ENCODE results near the gene PHACTR3.

- TF ChIP-seq CTCF (IDR thresholded peaks at IDR 0.05), result no peak
- no peak for TF ChIP-seq POLR2A (IDR thresholded peaks at IDR 0.05)
Observed at GRCh38 chr20:59688999-59689398, 84.7 kb downstream of the PHACTR3 start.

Measured in tibial nerve (tissue), 3 donors.